GM13976 (cell line): ENCODE data around the gene PPP1R12A.

Source experiments
- DNase-seq: peaks from one replicate; pipeline ENCODE4 v3.0.0; 2012; ENCODE audit warnings: low spot score
- CTCF ChIP-seq: IDR thresholded peaks from 2 replicates; pipeline ENCODE4 v1.5.1; 2012; ENCODE audit warnings: borderline replicate concordance, mild to moderate bottlenecking; ENCODE audit not compliant: insufficient read depth; ENCODE audit errors: extremely low read depth, missing control alignments, control extremely low read depth
- in situ Hi-C: fragments of 300-500 bp; cut with MboI; formaldehyde crosslinking; loops from one replicate; pipeline ENCODE4 v1.12.0; 2022; ENCODE audit warnings: low sequenced_read_pairs, mixed read lengths, inconsistent platforms; ENCODE audit not compliant: unreplicated experiment

Gene PPP1R12A

GRCh38 chr12:79919762-79920161, 15.1 kb downstream of the PPP1R12A start:
- in situ Hi-C loops: no loop called here
- TF ChIP-seq CTCF: no peak

GRCh38 chr12:79916826-79917225, 18.1 kb downstream of the PPP1R12A start:
- in situ Hi-C loops: no loop called here
- TF ChIP-seq CTCF: no peak
- no peak for DNase-seq

More at GRCh38 chr12:79919762-79920161, 15.1 kb downstream of the PPP1R12A start:
- DNase-seq: no peak

GRCh38 chr12:79911889-79912656, 22.8 kb downstream of the PPP1R12A start:
- TF ChIP-seq CTCF: no peak
- DNase-seq: no peak
- in situ Hi-C loops: no loop called here

GRCh38 chr12:79908366-79908765, 26.5 kb downstream of the PPP1R12A start:
- DNase-seq: no peak
- in situ Hi-C loops: no loop called here
- TF ChIP-seq CTCF: no peak

- TF ChIP-seq CTCF: no peak
- in situ Hi-C loops: no loop called here
- no peak for DNase-seq
These were observed 33.4 kb downstream of the PPP1R12A start for GRCh38 chr12:79901506-79901905.

- in situ Hi-C loops: no loop called here
- no peak for TF ChIP-seq CTCF
- DNase-seq: no peak
These were observed 33.9 kb downstream of the PPP1R12A start for GRCh38 chr12:79900951-79901350.
